K562 treated with DMSO at 1 percent for 4 hours (cell line): ENCODE data around the gene TIAM2. TPM values are rescaled to one million over a fixed set of nuclear protein-coding genes. Genes with fewer than 3 reads are reported as not detected.

Experiments
- total RNA-seq: library from RNA; unstranded; fragments of 300-600 nt; gene quantifications from 2 replicates; pipeline ENCODE4 v1.2.3, GENCODE V29; 2022; ENCODE audit not compliant: insufficient read depth

The TIAM2 gene
- total RNA-seq: 7.9 and 9.6 TPM in 2 replicates

GRCh38 chr6:154995254-154996015 lies at the start of gene TIAM2:
TIAM2 (plus strand) TSS chr6:154995315; CDS start chr6:155129224, 133,909 bp downstream.

GRCh38 chr6:155263373-155264063 lies 268.4 kb downstream of the TIAM2 start, which contains the start of gene CLDN20:
CLDN20 (plus strand) TSS chr6:155264013; CDS start chr6:155275720, 11,707 bp downstream.

